Activated T-cell treated with anti-CD3 and anti-CD28 coated beads for 24 hours (primary cell): ENCODE data around the gene SOAT2.
A peak's percentile ranks its signal among the peaks of the same experiment; 100 is the strongest.

Experiments
- DNase-seq: peaks from one replicate; pipeline ENCODE4 v3.0.0-alpha.2; 2020; ENCODE audit warnings: low read depth

SOAT2 gene

GRCh38 chr12:53065470-53065869, 37.8 kb upstream of the SOAT2 start:
- DNase-seq: no peak

- peak; percentile 48 for DNase-seq
Observed at GRCh38 chr12:53065975-53066931, 37.0 kb upstream of the SOAT2 start.

- DNase-seq: no peak
Observed at GRCh38 chr12:53067074-53067992, 36.0 kb upstream of the SOAT2 start.

- no peak for DNase-seq
Observed at GRCh38 chr12:53067993-53068770, 35.1 kb upstream of the SOAT2 start.

- no peak for DNase-seq
Observed at GRCh38 chr12:53068811-53069585, 34.3 kb upstream of the SOAT2 start.

- no peak for DNase-seq
Observed at GRCh38 chr12:53069621-53070410, 33.5 kb upstream of the SOAT2 start.

GRCh38 chr12:53070877-53071492, 32.3 kb upstream of the SOAT2 start:
- DNase-seq: no peak

- no peak for DNase-seq
Observed at GRCh38 chr12:53071591-53072551, 31.4 kb upstream of the SOAT2 start.

- no peak for DNase-seq
Observed at GRCh38 chr12:53073881-53074280, 29.4 kb upstream of the SOAT2 start.

GRCh38 chr12:53074283-53074998, 28.8 kb upstream of the SOAT2 start:
- DNase-seq: no peak

GRCh38 chr12:53074999-53075370, 28.3 kb upstream of the SOAT2 start:
- DNase-seq: no peak

GRCh38 chr12:53076461-53076860, 26.8 kb upstream of the SOAT2 start:
- no peak for DNase-seq

GRCh38 chr12:53077030-53077429, 26.3 kb upstream of the SOAT2 start:
- DNase-seq: no peak

GRCh38 chr12:53078425-53079225, 24.7 kb upstream of the SOAT2 start:
- DNase-seq: peak; percentile 27

GRCh38 chr12:53079226-53080117, 23.8 kb upstream of the SOAT2 start, which contains the start of gene SPRYD3:
SPRYD3 (minus strand) TSS chr12:53079390; CDS start chr12:53079333, 57 bp downstream.
- DNase-seq: peak; percentile 96

- DNase-seq: no peak
Observed at GRCh38 chr12:53082637-53083175, 20.6 kb upstream of the SOAT2 start.
